ENCODE data around the gene PARS2. TPM values are rescaled to one million over a fixed set of nuclear protein-coding genes. Genes with fewer than 3 reads are reported as not detected.

The PARS2 gene
- polyA plus RNA-seq, 1 donor from 2014 or later: 1.9 TPM

- Histone ChIP-seq H3K27me3 (ENCODE audit: insufficient read depth, low read depth, low read length) (no peaks in the 10 kb centered on the region), H3K4me2 (ENCODE audit: low read length) (no peak overlapping the region), H3K4me3 (ENCODE audit: low read length) (no peak overlapping the region), H3K79me2 (replicated peaks; ENCODE audit: insufficient read depth, low read length) (no peaks in the 10 kb centered on the region), H3K9me2 (ENCODE audit: insufficient read depth, low read length) (no peaks in the 10 kb centered on the region), H3K9ac (ENCODE audit: low read length) (no peak overlapping the region), H3K36me3 (ENCODE audit: insufficient read depth, low read length) (no peaks in the 10 kb centered on the region), H3K9me3 (ENCODE audit: low read length) (no peaks in the 10 kb centered on the region), H2AFZ (ENCODE audit: low read depth, low read length) (no peak overlapping the region), H3F3A (ENCODE audit: insufficient read depth, low read length, poor library complexity, severe bottlenecking) (no peaks in the 10 kb centered on the region), H3K27ac (ENCODE audit: low read length) (no peak overlapping the region), H4K20me1 (ENCODE audit: insufficient read depth) (no peaks in the 10 kb centered on the region)
- no peak for TF ChIP-seq POLR2AphosphoS5 (IDR thresholded peaks at IDR 0.05)
- no peak for TF ChIP-seq CTCF (IDR thresholded peaks at IDR 0.05; ENCODE audit: poor library complexity, severe bottlenecking)
- no peak for TF ChIP-seq EP300 (conservative IDR thresholded peaks at IDR 0.05; ENCODE audit: poor library complexity, severe bottlenecking)
- TF ChIP-seq RAD21 (conservative IDR thresholded peaks at IDR 0.05): no peak
- TF ChIP-seq EZH2 (IDR thresholded peaks at IDR 0.05; ENCODE audit: borderline replicate concordance, insufficient read depth, low read length, poor library complexity, severe bottlenecking): no peak
- no peak for TF ChIP-seq REST (IDR thresholded peaks at IDR 0.05; ENCODE audit: borderline replicate concordance)
- no peak for TF ChIP-seq MXI1 (conservative IDR thresholded peaks at IDR 0.05; ENCODE audit: poor library complexity, severe bottlenecking)
- no peak for TF ChIP-seq TAF1 (IDR thresholded peaks at IDR 0.05; ENCODE audit: low read depth)
- TF ChIP-seq SMC3 (conservative IDR thresholded peaks at IDR 0.05; ENCODE audit: poor library complexity): no peak
Observed at GRCh38 chr1:54811739-54812655, 47.7 kb upstream of the PARS2 start.

GRCh38 chr1:54811066-54811465, 46.7 kb upstream of the PARS2 start:
- Histone ChIP-seq H3K4me2 (ENCODE audit: low read length) (no peak overlapping the region), H3K27ac (ENCODE audit: low read length) (no peak overlapping the region), H2AFZ (ENCODE audit: low read depth, low read length) (no peak overlapping the region), H3K36me3 (ENCODE audit: insufficient read depth, low read length) (no peaks in the 10 kb centered on the region), H3K9me3 (ENCODE audit: low read length) (no peaks in the 10 kb centered on the region), H3K27me3 (ENCODE audit: insufficient read depth, low read depth, low read length) (no peaks in the 10 kb centered on the region), H3K4me3 (ENCODE audit: low read length) (no peak overlapping the region), H4K20me1 (ENCODE audit: insufficient read depth) (no peaks in the 10 kb centered on the region), H3K9me2 (ENCODE audit: insufficient read depth, low read length) (no peaks in the 10 kb centered on the region), H3K9ac (ENCODE audit: low read length) (no peak overlapping the region), H3K79me2 (replicated peaks; ENCODE audit: insufficient read depth, low read length) (no peaks in the 10 kb centered on the region), H3F3A (ENCODE audit: insufficient read depth, low read length, poor library complexity, severe bottlenecking) (no peaks in the 10 kb centered on the region)
- TF ChIP-seq CTCF (IDR thresholded peaks at IDR 0.05; ENCODE audit: poor library complexity, severe bottlenecking) (no peak), REST (IDR thresholded peaks at IDR 0.05; ENCODE audit: borderline replicate concordance) (no peak), RAD21 (conservative IDR thresholded peaks at IDR 0.05) (no peak), TAF1 (IDR thresholded peaks at IDR 0.05; ENCODE audit: low read depth) (no peak), EP300 (conservative IDR thresholded peaks at IDR 0.05; ENCODE audit: poor library complexity, severe bottlenecking) (no peak), EZH2 (IDR thresholded peaks at IDR 0.05; ENCODE audit: borderline replicate concordance, insufficient read depth, low read length, poor library complexity, severe bottlenecking) (no peak), SMC3 (conservative IDR thresholded peaks at IDR 0.05; ENCODE audit: poor library complexity) (no peak)
